ENCODE data around the gene DDX11.
A peak's percentile ranks its signal among the peaks of the same experiment; 100 is the strongest.
"Not testable (repeated sequence)": the region's sequence is repeated elsewhere in the genome, so short reads cannot be mapped to it uniquely, and the experiment has no call there.

The DDX11 gene

DNA sequence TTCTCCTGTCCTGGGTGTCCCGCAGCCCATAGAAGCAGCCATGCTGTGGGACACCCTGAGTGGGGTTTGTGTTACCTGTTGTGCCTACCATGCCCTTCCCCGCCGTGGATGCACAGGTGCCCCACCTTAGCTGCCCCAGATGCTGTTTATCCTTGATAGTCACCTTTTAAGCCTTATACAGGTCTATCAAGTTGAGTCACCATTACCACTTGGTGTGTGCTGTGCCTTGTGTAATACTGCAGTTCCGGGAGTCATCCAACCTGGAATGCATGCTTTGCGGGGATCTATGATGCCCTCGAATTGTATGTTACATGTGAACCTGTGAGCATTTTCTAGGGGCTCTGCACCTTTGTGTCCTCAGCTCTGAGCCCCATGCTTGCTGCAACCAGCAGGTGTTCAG lies 7.6 kb downstream of the DDX11 start:
- Mint-ChIP-seq H3K4me1 (peaks cover 37% of the 10 kb centered on the region), H3K27ac (peak overlapping the region; percentile 47 to 51)
- not testable (repeated sequence) for H3K9me3 Mint-ChIP-seq, ATAC-seq, H3K4me3 Mint-ChIP-seq, DNase-seq, H3K27me3 Mint-ChIP-seq

DNA sequence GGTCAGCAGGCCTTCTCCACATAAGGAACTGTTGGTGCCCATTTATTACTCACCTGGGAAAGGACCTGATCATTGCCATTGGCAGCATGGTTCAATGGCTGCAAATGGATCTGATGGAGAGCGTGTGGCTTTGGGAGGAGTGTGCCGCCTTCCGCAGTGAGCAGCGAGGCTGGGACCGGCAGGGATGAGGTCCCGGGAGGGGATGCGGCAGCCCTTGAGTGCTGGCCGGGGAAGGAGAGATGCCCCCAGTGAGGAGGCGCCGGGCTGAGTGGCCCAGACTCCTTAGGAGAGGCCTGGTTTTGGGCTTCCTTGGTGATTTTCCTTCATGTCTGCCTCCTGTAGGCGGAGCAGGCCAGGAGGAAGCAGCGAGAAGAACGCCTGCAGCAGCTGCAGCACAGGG lies 10.6 kb downstream of the DDX11 start:
- not testable (repeated sequence) for H3K27me3 Mint-ChIP-seq, DNase-seq, ATAC-seq, H3K9me3 Mint-ChIP-seq, H3K4me3 Mint-ChIP-seq
- Mint-ChIP-seq H3K27ac (peak overlapping the region in 1 of 2 donors; percentile 79), H3K4me1 (peaks cover 19% of the 10 kb centered on the region)

DNA sequence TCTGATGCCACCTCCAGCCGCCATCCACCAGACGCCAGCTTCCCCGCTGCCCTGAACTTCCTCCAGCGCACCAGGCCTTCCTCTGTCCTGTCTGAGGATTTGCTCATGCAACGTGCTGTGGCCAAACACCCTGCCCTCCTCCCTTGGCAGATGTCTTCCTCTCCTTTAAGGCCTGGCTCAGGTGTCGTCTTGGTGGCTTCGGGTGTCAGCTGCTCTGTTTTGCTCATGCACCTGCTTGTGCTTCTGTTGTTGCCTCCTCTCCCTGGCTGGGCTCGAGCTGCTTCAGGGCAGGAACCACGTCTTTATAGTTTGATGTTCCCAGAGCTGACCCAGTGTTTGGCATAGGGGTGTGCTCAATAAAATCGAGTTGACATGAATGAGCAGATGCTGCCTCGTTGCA lies 12.4 kb downstream of the DDX11 start:
- not testable (repeated sequence) for H3K27me3 Mint-ChIP-seq, DNase-seq, H3K9me3 Mint-ChIP-seq, H3K4me1 Mint-ChIP-seq, ATAC-seq, H3K27ac Mint-ChIP-seq, H3K4me3 Mint-ChIP-seq

DNA sequence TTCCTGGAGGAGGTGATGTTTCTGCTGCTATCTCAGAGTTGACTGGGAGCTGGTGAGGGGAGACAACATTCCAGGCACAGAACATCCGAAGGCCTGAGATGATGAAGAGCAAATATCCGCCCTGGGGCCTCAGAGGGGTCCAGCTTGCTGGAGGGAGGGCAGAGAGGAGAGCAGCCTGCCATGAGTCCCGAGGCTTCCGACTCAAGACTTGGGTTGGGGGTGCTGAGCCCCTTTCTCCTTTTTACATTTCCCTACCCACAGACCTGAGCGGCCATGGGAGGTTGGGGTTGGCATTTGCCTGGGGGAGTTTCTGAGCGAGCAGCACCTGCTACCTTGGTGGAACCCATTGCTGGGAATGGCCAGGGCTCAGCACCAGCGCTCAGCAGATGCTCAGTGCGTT lies 13.8 kb downstream of the DDX11 start:
- H3K4me1 Mint-ChIP-seq, H3K27me3 Mint-ChIP-seq, DNase-seq, H3K9me3 Mint-ChIP-seq, ATAC-seq, H3K27ac Mint-ChIP-seq, H3K4me3 Mint-ChIP-seq: not testable (repeated sequence)

DNA sequence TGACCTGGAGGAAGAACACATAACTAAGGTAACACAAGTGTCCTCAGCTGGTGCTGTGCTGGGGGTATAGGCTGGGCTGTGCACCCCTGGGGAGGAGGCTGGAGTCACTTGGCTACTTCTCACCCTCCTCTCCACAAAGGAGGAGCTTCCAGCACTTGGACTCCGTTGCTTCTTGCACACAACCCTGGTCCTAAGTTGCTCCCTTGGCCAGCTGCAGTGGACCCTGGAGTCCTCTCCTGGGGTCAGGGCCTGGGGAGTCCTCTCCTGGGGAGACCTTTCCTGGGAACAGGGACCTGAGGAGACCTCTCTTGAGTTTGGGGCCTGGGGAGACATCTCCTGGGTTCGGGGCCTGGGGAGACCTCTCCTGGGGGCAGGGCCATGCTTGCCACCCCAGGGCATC lies 14.3 kb downstream of the DDX11 start:
- H3K4me3 Mint-ChIP-seq, H3K27me3 Mint-ChIP-seq: not testable (repeated sequence)

DNA sequence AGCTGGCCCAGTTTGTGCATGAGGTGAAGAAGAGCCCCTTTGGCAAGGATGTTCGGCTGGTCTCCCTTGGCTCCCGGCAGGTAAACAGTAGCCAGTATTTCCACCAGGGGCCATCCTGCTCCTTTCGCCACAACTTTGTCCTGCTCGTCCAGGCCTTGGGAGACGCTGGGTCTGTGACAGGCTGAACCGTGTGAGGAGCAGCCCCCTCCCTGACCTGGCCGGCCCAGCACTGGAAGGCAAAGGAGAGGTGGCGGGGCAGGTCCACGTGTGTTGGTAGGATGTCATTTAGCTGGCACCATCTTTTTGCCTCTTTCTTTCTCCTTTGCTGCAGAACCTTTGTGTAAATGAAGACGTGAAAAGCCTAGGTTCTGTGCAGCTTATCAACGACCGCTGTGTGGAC lies 15.4 kb downstream of the DDX11 start:
- DNase-seq (no peak), ATAC-seq (no peak)
- no peaks in the 10 kb centered on the region for H3K9me3 Mint-ChIP-seq
- H3K4me3 Mint-ChIP-seq: no peak overlapping the region
- peak overlapping the region in 1 of 2 donors; percentile 64 for H3K27ac Mint-ChIP-seq
- no peaks in the 10 kb centered on the region for H3K4me1 Mint-ChIP-seq
- no peaks in the 10 kb centered on the region for H3K27me3 Mint-ChIP-seq

More for the DNA sequence above, 14.3 kb downstream of the DDX11 start:
- H3K4me1 Mint-ChIP-seq, H3K27ac Mint-ChIP-seq, ATAC-seq, H3K9me3 Mint-ChIP-seq, DNase-seq: not testable (repeated sequence)

DNA sequence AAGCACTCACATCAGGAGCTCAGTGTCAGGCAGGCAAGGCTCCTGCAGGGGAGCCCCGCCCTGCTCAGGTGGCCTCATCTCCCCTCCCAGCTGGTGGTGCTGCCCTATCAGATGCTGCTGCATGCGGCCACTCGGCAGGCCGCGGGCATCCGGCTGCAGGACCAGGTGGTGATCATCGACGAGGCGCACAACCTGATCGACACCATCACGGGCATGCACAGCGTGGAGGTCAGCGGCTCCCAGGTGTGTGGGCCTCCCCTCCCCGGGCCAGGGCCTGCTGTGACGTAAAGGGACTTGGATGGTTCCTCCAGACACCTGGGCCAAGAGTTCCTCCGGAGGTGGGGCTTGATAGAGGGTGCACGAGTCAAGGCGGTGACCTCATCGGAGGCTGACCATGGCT lies 18.0 kb downstream of the DDX11 start:
- H3K4me1 Mint-ChIP-seq, H3K27ac Mint-ChIP-seq, H3K9me3 Mint-ChIP-seq, DNase-seq, H3K4me3 Mint-ChIP-seq, H3K27me3 Mint-ChIP-seq: not testable (repeated sequence)
- peak; percentile 23 for ATAC-seq

DNA sequence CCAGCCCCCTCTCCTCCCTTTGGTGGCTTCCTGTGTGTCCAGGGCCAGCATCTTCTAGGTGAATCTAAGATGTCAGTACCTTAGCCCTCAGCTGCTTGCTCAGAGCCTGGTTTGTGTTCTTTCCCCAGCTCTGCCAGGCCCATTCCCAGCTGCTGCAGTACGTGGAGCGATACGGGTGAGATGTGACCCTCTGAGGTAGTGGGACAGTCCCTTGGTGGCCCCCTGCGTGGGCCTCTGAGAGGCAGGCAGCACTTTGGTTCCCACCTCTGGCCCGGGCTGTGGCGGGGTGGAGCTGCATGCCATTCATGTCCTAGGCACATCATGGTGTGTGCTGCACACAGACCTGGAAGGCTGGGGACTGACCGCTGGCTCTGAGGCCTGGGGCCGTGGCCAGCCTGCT lies 19.1 kb downstream of the DDX11 start:
- not testable (repeated sequence) for H3K27ac Mint-ChIP-seq, H3K4me3 Mint-ChIP-seq, ATAC-seq, H3K9me3 Mint-ChIP-seq, H3K27me3 Mint-ChIP-seq, H3K4me1 Mint-ChIP-seq, DNase-seq

DNA sequence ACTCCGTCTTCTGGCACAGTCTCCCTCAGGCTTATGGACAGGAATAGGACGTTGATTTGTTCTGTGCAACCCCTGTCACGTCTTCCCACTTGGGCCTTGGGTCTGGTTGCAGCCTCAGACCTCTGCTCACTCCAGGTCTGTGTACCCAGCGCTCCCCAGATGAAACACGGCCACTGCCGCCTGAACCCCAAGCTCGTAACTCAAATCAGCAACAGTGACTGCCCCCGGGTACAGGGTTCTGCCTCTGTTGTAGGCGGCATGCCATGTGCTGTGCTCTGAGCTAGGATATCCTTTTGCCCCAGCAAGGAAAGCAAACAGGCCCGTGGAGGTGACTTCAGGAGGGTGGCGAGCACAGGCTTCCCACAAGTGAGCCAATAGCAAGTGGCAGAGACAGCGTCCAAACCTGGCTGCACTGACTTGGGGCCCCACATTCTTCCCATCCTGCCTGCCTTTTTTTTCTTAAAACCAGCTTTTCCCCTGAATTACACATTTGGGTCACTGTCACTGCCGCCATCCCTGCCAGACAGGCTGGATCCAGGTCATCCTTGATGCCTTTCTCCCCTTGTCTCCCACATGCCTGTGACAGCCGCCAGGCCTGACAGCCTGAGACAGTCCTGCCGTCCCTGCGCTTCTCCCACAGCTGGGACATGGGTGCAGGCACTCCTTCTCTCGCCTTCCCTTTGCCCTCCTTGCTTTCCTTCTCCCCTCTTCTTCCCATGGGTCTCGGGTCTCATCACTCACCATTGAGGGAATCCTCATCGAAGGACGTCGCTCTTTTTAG lies 21.6 kb downstream of the DDX11 start:
- ATAC-seq, DNase-seq, H3K27me3 Mint-ChIP-seq, H3K4me1 Mint-ChIP-seq, H3K9me3 Mint-ChIP-seq, H3K4me3 Mint-ChIP-seq: not testable (repeated sequence)
- H3K27ac Mint-ChIP-seq: peak overlapping the region in 1 of 2 donors; percentile 65

DNA sequence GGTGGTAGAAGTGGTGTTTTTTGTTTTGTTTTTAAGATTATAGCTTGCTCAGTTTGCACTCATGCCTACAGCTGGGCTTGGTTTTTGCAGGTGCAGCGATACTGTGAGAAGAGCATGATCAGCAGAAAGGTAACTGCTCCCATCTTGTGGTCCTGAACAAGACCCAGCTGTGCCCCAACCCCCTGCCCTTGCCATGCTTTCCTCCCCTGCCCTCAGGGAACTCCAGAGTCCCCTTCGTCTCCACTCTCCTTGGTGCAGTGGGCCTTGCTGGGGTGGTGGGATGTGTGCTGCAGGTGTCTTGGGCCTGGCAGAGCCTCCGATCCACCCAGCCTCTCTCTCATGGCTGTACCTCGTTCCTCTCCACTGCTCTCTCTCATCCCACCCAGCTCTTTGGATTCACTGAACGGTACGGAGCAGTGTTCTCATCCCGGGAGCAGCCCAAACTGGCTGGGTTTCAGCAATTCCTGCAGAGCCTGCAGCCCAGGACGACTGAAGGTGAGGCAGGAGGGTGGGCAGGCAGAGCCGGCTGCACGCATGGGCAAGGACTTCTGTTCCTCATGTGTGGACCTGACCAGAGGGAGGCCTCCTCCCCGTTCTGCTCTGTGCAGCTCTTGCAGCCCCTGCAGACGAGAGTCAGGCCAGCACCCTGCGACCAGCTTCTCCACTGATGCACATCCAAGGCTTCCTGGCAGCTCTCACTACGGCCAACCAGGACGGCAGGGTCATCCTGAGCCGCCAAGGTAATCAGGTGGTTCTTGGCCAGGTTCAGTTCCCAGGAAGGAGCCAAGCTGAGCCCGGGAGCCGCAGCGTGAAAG lies 22.8 kb downstream of the DDX11 start:
- not testable (repeated sequence) for H3K4me3 Mint-ChIP-seq, H3K27ac Mint-ChIP-seq, ATAC-seq, H3K27me3 Mint-ChIP-seq, H3K9me3 Mint-ChIP-seq, DNase-seq, H3K4me1 Mint-ChIP-seq

DNA sequence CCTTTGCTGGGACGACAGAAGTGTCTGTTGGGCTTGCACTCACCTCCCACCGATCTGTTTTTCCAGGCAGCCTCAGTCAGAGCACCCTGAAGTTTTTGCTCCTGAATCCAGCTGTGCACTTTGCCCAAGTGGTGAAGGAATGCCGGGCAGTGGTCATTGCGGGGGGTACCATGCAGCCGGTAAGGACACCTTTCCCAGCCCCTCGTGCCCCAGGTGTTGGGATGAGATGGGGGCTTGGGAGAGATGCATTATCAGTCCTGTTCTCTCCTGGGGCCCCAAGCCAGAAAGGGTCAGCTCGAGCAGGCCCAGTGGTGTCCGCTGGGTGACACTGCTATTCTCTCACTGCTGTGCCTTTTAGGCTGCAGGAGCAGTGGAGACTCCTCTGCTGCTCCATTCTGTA lies 24.2 kb downstream of the DDX11 start:
- not testable (repeated sequence) for ATAC-seq, DNase-seq, H3K4me1 Mint-ChIP-seq, H3K27me3 Mint-ChIP-seq, H3K4me3 Mint-ChIP-seq, H3K9me3 Mint-ChIP-seq, H3K27ac Mint-ChIP-seq

DNA sequence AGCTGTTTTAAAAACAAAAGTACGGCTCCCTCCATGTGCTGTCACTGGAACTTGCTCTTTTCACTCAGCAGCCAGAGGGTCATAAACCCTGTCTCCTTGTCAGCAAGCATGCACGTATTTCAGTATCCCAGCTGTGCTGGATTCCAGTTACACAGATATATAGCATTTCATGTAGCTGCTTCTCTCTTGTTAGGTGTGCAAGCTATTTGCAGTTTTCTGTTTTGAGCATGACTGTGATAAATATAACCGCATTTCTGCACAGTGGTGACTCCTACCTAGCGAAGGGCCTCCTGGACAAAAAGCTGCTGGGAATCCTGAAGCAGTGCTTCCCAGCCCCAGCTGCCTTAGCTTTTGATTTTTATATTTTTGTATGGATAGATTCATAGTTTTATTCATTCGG lies 24.7 kb downstream of the DDX11 start:
- H3K4me1 Mint-ChIP-seq, H3K9me3 Mint-ChIP-seq, H3K27me3 Mint-ChIP-seq, H3K27ac Mint-ChIP-seq, H3K4me3 Mint-ChIP-seq, DNase-seq, ATAC-seq: not testable (repeated sequence)

DNA sequence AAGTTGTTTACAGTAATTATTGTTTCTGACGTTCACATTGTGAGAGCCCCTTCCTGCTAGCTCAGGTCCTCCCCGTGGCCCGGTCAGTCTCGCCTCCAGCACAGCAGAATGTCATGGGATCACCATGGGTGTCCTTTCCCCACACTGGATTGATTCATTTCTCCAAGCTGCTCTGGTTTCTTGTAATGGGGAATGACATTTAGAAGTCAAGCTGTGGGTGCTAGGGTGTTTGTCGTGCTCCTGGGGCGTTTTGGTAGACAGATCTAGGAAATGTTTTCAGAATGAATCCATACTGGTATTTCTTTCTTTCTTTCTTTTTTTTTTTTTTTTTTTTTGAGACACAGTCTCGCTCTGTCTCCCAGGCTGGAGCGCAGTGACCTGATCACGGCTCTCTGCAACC lies 25.1 kb downstream of the DDX11 start:
- not testable (repeated sequence) for ATAC-seq, DNase-seq, H3K4me1 Mint-ChIP-seq

DNA sequence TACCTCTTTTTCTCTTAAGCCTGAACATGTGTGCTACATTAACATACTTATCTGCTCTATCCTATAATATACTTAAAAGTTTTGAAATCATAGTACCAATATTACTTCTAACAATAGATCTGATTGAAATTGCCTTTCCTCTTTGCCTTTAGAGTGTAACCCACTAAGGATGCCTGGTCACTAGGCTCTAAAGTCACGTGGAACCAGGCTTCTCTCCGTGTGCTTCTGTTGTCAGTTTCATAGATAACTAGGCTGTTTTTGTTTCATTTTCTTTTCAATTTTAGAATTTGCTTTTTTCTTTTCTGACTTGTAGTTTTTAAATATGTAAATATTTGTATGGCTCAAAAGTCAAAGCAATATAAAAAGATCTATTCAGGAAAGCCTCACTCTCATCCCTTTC lies 25.8 kb downstream of the DDX11 start:
- not testable (repeated sequence) for H3K9me3 Mint-ChIP-seq, DNase-seq, H3K4me3 Mint-ChIP-seq, H3K27ac Mint-ChIP-seq, ATAC-seq, H3K4me1 Mint-ChIP-seq, H3K27me3 Mint-ChIP-seq

More for the DNA sequence above, 25.1 kb downstream of the DDX11 start:
- not testable (repeated sequence) for H3K4me3 Mint-ChIP-seq, H3K27me3 Mint-ChIP-seq, H3K27ac Mint-ChIP-seq, H3K9me3 Mint-ChIP-seq

DNA sequence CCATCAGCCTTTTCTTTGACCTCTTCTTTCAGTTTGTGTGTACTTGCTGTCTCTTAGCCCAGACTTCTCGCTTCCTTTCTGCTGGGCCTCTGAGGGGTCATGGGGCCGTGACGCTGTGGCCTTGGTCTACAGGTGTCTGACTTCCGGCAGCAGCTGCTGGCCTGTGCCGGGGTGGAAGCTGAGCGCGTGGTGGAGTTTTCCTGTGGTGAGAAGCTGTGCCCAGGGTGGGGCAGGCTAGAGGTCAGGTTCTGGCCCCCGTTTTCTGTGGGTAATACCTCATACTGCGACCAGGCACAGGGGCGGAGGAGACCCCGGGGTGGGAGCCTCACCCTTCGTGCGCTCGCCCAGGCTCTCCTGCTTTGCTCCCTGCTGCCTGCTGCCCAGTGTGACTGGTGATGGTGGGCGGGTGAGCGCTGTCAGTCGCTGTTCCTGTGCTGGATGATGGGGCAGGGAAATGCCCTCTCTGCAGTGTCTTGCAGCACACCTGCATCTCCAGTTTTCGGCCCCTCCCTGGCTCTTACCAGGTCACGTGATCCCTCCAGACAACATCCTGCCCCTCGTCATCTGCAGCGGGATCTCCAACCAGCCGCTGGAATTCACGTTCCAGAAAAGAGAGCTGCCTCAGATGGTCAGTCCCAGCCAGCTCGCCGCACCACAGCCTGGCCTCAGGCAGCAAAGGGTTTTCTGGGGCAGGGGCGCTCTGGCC lies 27.0 kb downstream of the DDX11 start:
- not testable (repeated sequence) for H3K4me1 Mint-ChIP-seq, DNase-seq, H3K9me3 Mint-ChIP-seq, H3K27me3 Mint-ChIP-seq, H3K4me3 Mint-ChIP-seq, ATAC-seq
- H3K27ac Mint-ChIP-seq: peak overlapping the region in 1 of 2 donors; percentile 59

DNA sequence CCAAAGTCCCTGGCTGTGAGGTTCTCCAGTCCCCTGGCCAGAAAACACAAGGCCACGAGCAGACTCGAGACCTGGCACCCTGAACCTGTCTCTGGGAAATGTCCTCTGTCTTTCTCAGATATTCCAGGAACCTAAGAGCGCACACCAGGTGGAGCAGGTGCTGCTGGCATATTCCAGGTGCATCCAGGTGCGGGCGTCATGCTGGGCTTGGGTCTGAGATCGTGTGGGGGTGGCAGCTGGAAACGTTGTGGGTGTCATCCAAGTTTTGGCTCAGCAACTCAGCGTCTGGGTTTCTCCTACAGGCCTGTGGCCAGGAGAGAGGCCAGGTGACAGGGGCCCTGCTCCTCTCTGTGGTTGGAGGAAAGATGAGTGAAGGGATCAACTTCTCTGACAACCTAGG lies 28.5 kb downstream of the DDX11 start:
- not testable (repeated sequence) for H3K4me3 Mint-ChIP-seq, H3K9me3 Mint-ChIP-seq, ATAC-seq, H3K27me3 Mint-ChIP-seq, H3K4me1 Mint-ChIP-seq, DNase-seq
- peak overlapping the region in 1 of 2 donors; percentile 76 for H3K27ac Mint-ChIP-seq

All from stimulated activated naive CD8-positive, alpha-beta T cell treated with anti-CD3 and anti-CD28 coated beads, Interleukin-15, amount 100 ng/mL, for 72 hours (primary cell).